ENCODE results near the gene FMO3.

GRCh38 chr1:171048014-171048413, 42.7 kb upstream of the FMO3 start:
- TF ChIP-seq CTCF (IDR thresholded peaks at IDR 0.05) (no peak), POLR2AphosphoS5 (IDR thresholded peaks at IDR 0.05) (no peak)
